GM19463 (cell line): Measurements from ENCODE around the gene OXGR1.

Experiments
- ATAC-seq: cut with Tn5 transposase; IDR thresholded peaks from one replicate; pipeline ENCODE4 v1.9.1; 2021; ENCODE audit warnings: mild to moderate bottlenecking, moderate library complexity; ENCODE audit not compliant: unreplicated experiment

The OXGR1 gene

DNA sequence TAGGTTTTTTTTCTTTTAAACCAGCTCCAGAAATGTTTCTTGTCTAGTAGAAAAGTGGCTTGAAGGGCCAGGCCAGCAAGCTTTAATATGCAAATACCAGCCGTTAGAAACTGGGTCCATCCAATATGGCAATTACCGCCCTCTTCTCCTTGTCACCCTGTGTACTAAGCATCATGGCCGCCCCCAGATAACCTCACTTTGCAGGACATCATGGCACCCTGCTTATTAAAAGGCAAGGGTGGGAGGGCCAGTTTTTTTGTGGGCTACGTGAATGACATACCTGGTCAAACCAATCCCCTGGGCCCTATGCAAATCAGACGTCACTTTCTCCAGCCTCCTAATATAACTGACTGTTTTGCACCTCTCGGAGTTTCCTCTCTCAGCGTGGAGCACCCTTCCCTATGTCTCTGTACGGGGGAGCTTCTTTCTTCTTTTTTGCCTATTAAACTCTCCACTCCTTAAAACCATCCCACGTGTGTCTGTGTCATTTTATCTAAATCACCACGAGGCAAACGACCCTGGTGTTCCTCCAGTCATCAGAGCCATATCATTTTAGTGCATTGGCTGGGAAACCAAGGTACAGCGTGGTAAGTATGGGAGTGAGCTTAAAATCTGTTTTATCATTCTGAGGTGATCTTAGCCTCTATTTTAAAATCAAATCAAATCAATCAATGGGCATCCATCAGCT lies 27.7 kb downstream of the OXGR1 start:
- ATAC-seq = no peak

- no peak for ATAC-seq
Observed at GRCh38 chr13:96963786-96964475, 30.3 kb downstream of the OXGR1 start.

DNA sequence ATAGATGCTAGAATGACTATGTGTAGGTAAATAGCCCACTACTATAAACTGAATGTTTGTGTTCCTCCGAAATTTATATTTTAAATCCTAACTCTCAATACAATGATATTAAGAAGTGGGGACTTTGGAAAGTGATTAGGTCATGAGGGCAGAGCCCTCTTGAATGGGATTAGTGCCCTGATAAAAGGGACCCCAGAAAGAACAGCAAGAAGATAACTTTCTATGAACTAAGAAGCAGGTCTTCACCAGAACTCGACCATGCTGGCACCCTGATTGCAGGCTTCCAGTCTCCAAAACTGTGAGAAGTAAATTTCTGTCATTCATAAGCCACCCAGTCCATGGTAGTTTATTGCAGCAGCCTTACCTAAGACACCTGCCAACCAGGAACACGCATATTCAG lies 33.9 kb downstream of the OXGR1 start:
- no peak for ATAC-seq

GRCh38 chr13:96958286-96958891 lies 35.9 kb downstream of the OXGR1 start:
- no peak for ATAC-seq

- no peak for ATAC-seq
Observed at GRCh38 chr13:96952595-96952994, 41.7 kb downstream of the OXGR1 start.

GRCh38 chr13:96948127-96948526 lies 46.1 kb downstream of the OXGR1 start:
- no peak for ATAC-seq

GRCh38 chr13:96947343-96947910 lies 46.8 kb downstream of the OXGR1 start:
- ATAC-seq = no peak

- no peak for ATAC-seq
Observed at GRCh38 chr13:96946709-96947311, 47.5 kb downstream of the OXGR1 start.

DNA sequence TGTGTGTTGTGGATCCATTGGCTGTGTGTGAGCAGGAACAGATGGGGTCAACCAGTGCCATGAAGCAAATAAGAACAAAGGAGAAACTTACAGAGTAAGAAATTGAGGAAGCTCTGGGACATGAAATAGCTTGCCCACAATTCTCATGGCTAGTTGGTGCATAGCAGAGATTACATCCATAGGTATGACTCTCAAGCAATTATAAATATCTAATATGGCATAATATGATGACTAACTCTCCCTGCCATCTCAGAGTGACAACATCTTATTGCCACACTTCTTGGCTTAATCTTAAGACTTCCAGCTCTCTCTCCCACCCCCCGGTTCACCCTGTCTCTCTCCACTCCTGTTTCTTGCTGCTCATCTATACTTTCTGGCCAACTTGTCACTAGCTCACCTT lies 53.3 kb downstream of the OXGR1 start:
- ATAC-seq = no peak

GRCh38 chr13:96935901-96936300 lies 58.4 kb downstream of the OXGR1 start:
- no peak for ATAC-seq
